H9 (cell line): ENCODE results near the gene MIA3. TPM values are rescaled to one million over a fixed set of nuclear protein-coding genes. Genes with fewer than 3 reads are reported as not detected.

Experiments
- DNase-seq: peaks from one replicate; pipeline ENCODE4 v3.0.0-alpha.2; 2017
- H2AFZ ChIP-seq: one replicate; pipeline ENCODE4 v1.6.1; 2013; ENCODE audit warnings: mild to moderate bottlenecking, low read length, control low read depth, moderate library complexity
- H2AK5ac ChIP-seq: 2 replicates; pipeline ENCODE4 v1.6.1; 2013; ENCODE audit warnings: low read length, control low read depth, mixed read lengths; ENCODE audit not compliant: insufficient read length
- H2BK120ac ChIP-seq: one replicate; pipeline ENCODE4 v1.6.1; 2013; ENCODE audit warnings: low read depth, mild to moderate bottlenecking, low read length, control low read depth, inconsistent platforms; ENCODE audit not compliant: poor library complexity, severe bottlenecking
- H2BK12ac ChIP-seq: 2 replicates; pipeline ENCODE4 v1.6.1; 2013; ENCODE audit warnings: low read length, control low read depth, mixed read lengths, low read depth; ENCODE audit not compliant: insufficient read length
- H2BK15ac ChIP-seq: 2 replicates; pipeline ENCODE4 v1.6.1; 2013; ENCODE audit warnings: low read depth, low read length, control low read depth
- H2BK20ac ChIP-seq: one replicate; pipeline ENCODE4 v1.6.1; 2013; ENCODE audit warnings: low read depth, mild to moderate bottlenecking, low read length, control low read depth, inconsistent platforms; ENCODE audit not compliant: poor library complexity, severe bottlenecking
- H2BK5ac ChIP-seq: 2 replicates; pipeline ENCODE4 v1.6.1; 2013; ENCODE audit warnings: low read length, control low read depth, mixed read lengths; ENCODE audit not compliant: insufficient read length
- H3K14ac ChIP-seq: 2 replicates; pipeline ENCODE4 v1.6.1; 2013; ENCODE audit warnings: low read length, control low read depth; ENCODE audit not compliant: insufficient read depth
- H3K18ac ChIP-seq: 2 replicates; pipeline ENCODE4 v1.6.1; 2013; ENCODE audit warnings: low read depth, mild to moderate bottlenecking, mixed read lengths, low read length, control low read depth; ENCODE audit not compliant: insufficient read length
- H3K23ac ChIP-seq: 2 replicates; pipeline ENCODE4 v1.6.1; 2013; ENCODE audit warnings: low read length, control low read depth, mixed read lengths, low read depth; ENCODE audit not compliant: insufficient read length
- H3K23me2 ChIP-seq: 2 replicates; pipeline ENCODE4 v1.6.1; 2013; ENCODE audit warnings: low read depth, mild to moderate bottlenecking, mixed read lengths, low read length, control low read depth; ENCODE audit not compliant: insufficient read length, poor library complexity, severe bottlenecking
- H3K27ac ChIP-seq: 2 replicates; pipeline ENCODE4 v1.5.1; 2013; ENCODE audit warnings: low read length, control low read depth, mixed read lengths, low read depth; ENCODE audit not compliant: insufficient read length
- H3K27me3 ChIP-seq: 2 replicates; pipeline ENCODE4 v1.6.1; 2013; ENCODE audit warnings: low read length, control low read depth, inconsistent platforms; ENCODE audit not compliant: insufficient read depth
- H3K4ac ChIP-seq: 2 replicates; pipeline ENCODE4 v1.6.1; 2013; ENCODE audit warnings: low read depth, mild to moderate bottlenecking, control low read depth, inconsistent platforms, low read length, moderate library complexity
- H3K4me1 ChIP-seq: 2 replicates; pipeline ENCODE4 v1.6.1; 2013; ENCODE audit warnings: low read length, control low read depth, inconsistent platforms; ENCODE audit not compliant: insufficient read depth
- H3K4me2 ChIP-seq: 2 replicates; pipeline ENCODE4 v1.6.1; 2013; ENCODE audit warnings: low read length, control low read depth, mixed read lengths; ENCODE audit not compliant: insufficient read length, insufficient read depth
- H3K56ac ChIP-seq: 2 replicates; pipeline ENCODE4 v1.6.1; 2013; ENCODE audit warnings: low read depth, mild to moderate bottlenecking, mixed read lengths, low read length, control low read depth; ENCODE audit not compliant: insufficient read length
- H3K79me1 ChIP-seq: 2 replicates; pipeline ENCODE4 v1.6.1; 2013; ENCODE audit warnings: low read depth, mild to moderate bottlenecking, moderate library complexity, low read length, control low read depth, inconsistent platforms; ENCODE audit not compliant: insufficient read depth, poor library complexity, severe bottlenecking
- H3K79me2 ChIP-seq: 2 replicates; pipeline ENCODE4 v1.6.1; 2013; ENCODE audit warnings: low read length, control low read depth, inconsistent platforms; ENCODE audit not compliant: insufficient read depth
- H3K9ac ChIP-seq: 2 replicates; pipeline ENCODE4 v1.6.1; 2013; ENCODE audit warnings: low read length, control low read depth, mixed read lengths; ENCODE audit not compliant: insufficient read length; ENCODE audit errors: extremely low read depth
- H3K9me3 ChIP-seq: one replicate; pipeline ENCODE4 v1.6.1; 2013; ENCODE audit warnings: low read depth, low read length, inconsistent platforms; ENCODE audit not compliant: control insufficient read depth
- H3T11ph ChIP-seq: one replicate; pipeline ENCODE4 v1.6.1; 2013; ENCODE audit warnings: mild to moderate bottlenecking, low read length, control low read depth, inconsistent platforms
- H4K20me1 ChIP-seq: one replicate; pipeline ENCODE4 v1.6.1; 2013; ENCODE audit not compliant: control insufficient read depth, insufficient read length, insufficient read depth
- H4K5ac ChIP-seq: 2 replicates; pipeline ENCODE4 v1.6.1; 2013; ENCODE audit warnings: low read depth, mild to moderate bottlenecking, mixed read lengths, low read length, control low read depth; ENCODE audit not compliant: insufficient read length
- H4K8ac ChIP-seq: replicated peaks from 2 replicates; pipeline ENCODE4 v1.6.1; 2013; ENCODE audit warnings: low read length, control low read depth, mixed read lengths, low read depth; ENCODE audit not compliant: insufficient read length
- H4K91ac ChIP-seq: 2 replicates; pipeline ENCODE4 v1.6.1; 2013; ENCODE audit warnings: low read depth, mild to moderate bottlenecking, moderate library complexity, mixed read lengths, low read length, control low read depth; ENCODE audit not compliant: insufficient read length
- H3K27ac Mint-ChIP-seq, 3 experiments: 2 replicates in 2 of 3; 3 replicates in 1 of 3; pipeline ENCODE4 v1.8.0; 2020 to 2021; ENCODE audit warnings: mixed read lengths in 3 of 3, mild to moderate bottlenecking in 1 of 3, moderate library complexity in 1 of 3
- H3K27me3 Mint-ChIP-seq: 2 replicates; pipeline ENCODE4 v1.8.0; 2021; ENCODE audit warnings: low read depth, mild to moderate bottlenecking, moderate library complexity, mixed read lengths
- H3K36me3 Mint-ChIP-seq, 3 experiments: 2 replicates in 2 of 3; 3 replicates in 1 of 3; pipeline ENCODE4 v1.8.0; 2020 to 2021; ENCODE audit warnings: low read depth in 3 of 3, mixed read lengths in 3 of 3; ENCODE audit not compliant: insufficient read depth in 1 of 3
- H3K4me1 Mint-ChIP-seq, 2 experiments: 2 replicates each; pipeline ENCODE4 v1.8.0; 2020; ENCODE audit warnings: mixed read lengths in 2 of 2
- H3K4me3 Mint-ChIP-seq, 2 experiments: 2 replicates in 1 of 2; 3 replicates in 1 of 2; pipeline ENCODE4 v1.8.0; 2020 to 2021; ENCODE audit warnings: mild to moderate bottlenecking in 2 of 2, mixed read lengths in 2 of 2, moderate library complexity in 1 of 2
- H3K9me3 Mint-ChIP-seq, 2 experiments: 2 replicates in 1 of 2; 3 replicates in 1 of 2; pipeline ENCODE4 v1.8.0; 2020; ENCODE audit warnings: mild to moderate bottlenecking in 2 of 2, mixed read lengths in 2 of 2, moderate library complexity in 1 of 2
- CTCF ChIP-seq: fragments of 200-600 bp; sonication (generic); conservative IDR thresholded peaks from 3 replicates; pipeline ENCODE4 v1.8.0; 2021; ENCODE audit warnings: antibody characterized with exemption, mild to moderate bottlenecking
- WGBS: extraction: QIAGEN DNeasy Blood & Tissue Kit; methylation state at CpG from one replicate; pipeline ENCODE4 v1.1.7; 2013; ENCODE audit warnings: missing lambda C conversion rate, low lambda C conversion rate, mixed read lengths; ENCODE audit not compliant: insufficient read length; ENCODE audit errors: extremely low coverage; 5-methylcytosine and 5-hydroxymethylcytosine counted together
- total RNA-seq: library from RNA; stranded (reverse); gene quantifications from 2 replicates; pipeline ENCODE4 v1.2.1, GENCODE V29; 2021

MIA3 gene
- total RNA-seq, 1 experiment from 2014 or later = 55.5 TPM

- no peak overlapping the region for H2BK15ac ChIP-seq
- no peak overlapping the region for H3T11ph ChIP-seq
- H4K20me1 ChIP-seq = no peaks in the 10 kb centered on the region
- no peak overlapping the region for H2AFZ ChIP-seq
- H2BK5ac ChIP-seq = no peak overlapping the region
- H3K23ac ChIP-seq = no peak overlapping the region
- no peaks in the 10 kb centered on the region for H3K27me3 Mint-ChIP-seq
- no peak overlapping the region for H3K4me2 ChIP-seq
- H3K4me3 Mint-ChIP-seq = no peak overlapping the region
- no peak overlapping the region for H2BK20ac ChIP-seq
- no peak for TF ChIP-seq CTCF
- H3K14ac ChIP-seq = no peak overlapping the region
- no peaks in the 10 kb centered on the region for H3K4me1 ChIP-seq
- H2AK5ac ChIP-seq = no peak overlapping the region
- H3K27me3 ChIP-seq = no peaks in the 10 kb centered on the region
- no peaks in the 10 kb centered on the region for H3K4me1 Mint-ChIP-seq
- no peak overlapping the region for H3K9ac ChIP-seq
- H3K79me1 ChIP-seq = no peaks in the 10 kb centered on the region
- H3K9me3 Mint-ChIP-seq = no peaks in the 10 kb centered on the region
- no peaks in the 10 kb centered on the region for H3K9me3 ChIP-seq
- no peak overlapping the region for H2BK12ac ChIP-seq
- H3K27ac ChIP-seq = no peak overlapping the region
- no peak overlapping the region for H3K27ac Mint-ChIP-seq
- WGBS = no CpG with 5 or more reads among the region's 1 CpG
- DNase-seq = no peak
- peaks cover 25 to 79% (median 70%) of the 10 kb centered on the region in 3 experiments; a peak in 6 of 7 replicates for H3K36me3 Mint-ChIP-seq
- no peak overlapping the region for H3K4ac ChIP-seq
- no peak overlapping the region for H2BK120ac ChIP-seq
- no peaks in the 10 kb centered on the region for H3K23me2 ChIP-seq
- no peak overlapping the region for H3K56ac ChIP-seq
- no peak overlapping the region for H4K91ac ChIP-seq
- no peaks in the 10 kb centered on the region for H3K79me2 ChIP-seq
- no peak overlapping the region for H4K5ac ChIP-seq
- H4K8ac ChIP-seq = no peak overlapping the region
- H3K18ac ChIP-seq = no peak overlapping the region
Measured at GRCh38 chr1:222652676-222653075, 34.8 kb downstream of the MIA3 start.
